GM18868 (cell line): ENCODE results near the gene ANO1.

ENCODE experiments used
- ATAC-seq: cut with Tn5 transposase; IDR thresholded peaks from one replicate; pipeline ENCODE4 v1.9.1; 2021; ENCODE audit warnings: mild to moderate bottlenecking, moderate library complexity; ENCODE audit not compliant: unreplicated experiment

The ANO1 gene

DNA sequence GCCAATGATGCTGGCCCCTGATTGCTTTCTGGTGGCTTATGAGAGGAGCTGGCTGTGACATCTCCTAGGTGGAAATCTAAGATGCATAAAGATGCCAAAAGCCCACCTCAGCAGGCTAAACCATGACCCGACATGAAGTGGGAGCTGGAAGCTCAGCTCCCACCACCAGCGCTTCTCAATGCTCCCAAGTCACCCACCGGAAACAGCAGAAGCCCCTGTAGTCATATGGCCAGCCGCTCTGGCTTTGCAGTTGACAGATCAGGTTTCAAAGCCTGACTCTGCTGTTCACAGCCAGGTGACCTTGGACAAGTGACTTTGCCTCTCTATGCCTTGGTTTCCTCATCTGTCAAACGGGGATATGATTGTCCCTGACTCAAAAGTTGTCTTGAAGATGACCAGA lies 29.1 kb upstream of the ANO1 start:
- ATAC-seq: no peak

- no peak for ATAC-seq
These were observed 27.9 kb upstream of the ANO1 start for GRCh38 chr11:70050243-70050642.

- ATAC-seq: no peak
These were observed 24.1 kb upstream of the ANO1 start for GRCh38 chr11:70054004-70054403.

- ATAC-seq: no peak
These were observed 22.7 kb upstream of the ANO1 start for GRCh38 chr11:70055444-70055843.

DNA sequence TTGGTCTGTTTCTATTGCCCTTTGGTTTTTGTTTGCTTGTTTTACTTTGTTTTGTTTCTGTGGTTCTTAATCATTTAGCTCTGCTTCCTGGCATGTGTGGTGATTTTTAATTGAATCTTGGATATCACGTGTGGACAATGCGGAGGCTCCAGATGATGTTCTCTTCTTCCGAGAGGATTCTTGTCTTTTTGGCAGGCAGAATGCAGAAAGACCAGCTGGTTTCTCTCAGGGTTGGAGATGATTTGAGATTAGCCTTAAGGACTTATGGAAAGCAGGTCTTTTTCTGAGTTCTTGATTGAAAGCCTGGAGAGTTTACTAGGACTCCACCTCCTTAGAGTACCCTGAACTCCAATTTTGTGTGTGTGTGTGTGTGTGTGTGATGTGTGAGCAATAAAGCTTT lies 21.0 kb upstream of the ANO1 start:
- no peak for ATAC-seq

GRCh38 chr11:70059971-70060370 lies 18.1 kb upstream of the ANO1 start:
- ATAC-seq: no peak

DNA sequence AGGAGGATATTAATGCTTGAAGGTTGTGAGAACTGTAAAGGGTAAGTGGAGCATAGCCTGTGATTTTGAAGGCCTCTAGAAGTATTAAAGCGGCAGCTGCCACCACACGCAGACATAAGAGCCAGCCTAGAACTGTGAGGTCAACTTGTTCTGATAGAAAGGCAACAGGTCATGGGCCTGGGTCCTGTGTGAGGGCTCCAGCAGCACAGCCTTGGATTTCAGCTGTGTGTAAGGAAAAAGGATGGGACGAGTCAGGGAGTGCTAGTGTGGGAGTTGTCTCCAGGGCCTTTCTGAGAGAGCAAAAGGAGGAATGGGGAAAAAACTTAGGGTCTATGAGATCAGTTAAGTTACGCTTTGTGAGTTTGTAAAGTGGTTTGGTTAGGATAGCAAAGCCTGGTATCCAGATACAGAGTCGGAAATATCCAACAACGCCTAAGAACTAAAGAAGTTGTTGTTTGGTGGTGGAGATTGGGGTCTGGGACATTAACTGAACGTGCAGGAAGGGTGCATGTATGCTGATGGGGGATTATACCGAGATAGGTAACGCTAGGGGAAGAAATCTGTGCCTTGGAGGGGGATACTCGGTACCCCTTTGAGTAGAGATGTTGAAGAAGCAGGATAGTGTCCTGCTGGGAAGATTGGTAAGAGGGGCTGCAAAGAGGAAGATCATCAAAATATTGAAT lies 17.4 kb upstream of the ANO1 start:
- no peak for ATAC-seq

DNA sequence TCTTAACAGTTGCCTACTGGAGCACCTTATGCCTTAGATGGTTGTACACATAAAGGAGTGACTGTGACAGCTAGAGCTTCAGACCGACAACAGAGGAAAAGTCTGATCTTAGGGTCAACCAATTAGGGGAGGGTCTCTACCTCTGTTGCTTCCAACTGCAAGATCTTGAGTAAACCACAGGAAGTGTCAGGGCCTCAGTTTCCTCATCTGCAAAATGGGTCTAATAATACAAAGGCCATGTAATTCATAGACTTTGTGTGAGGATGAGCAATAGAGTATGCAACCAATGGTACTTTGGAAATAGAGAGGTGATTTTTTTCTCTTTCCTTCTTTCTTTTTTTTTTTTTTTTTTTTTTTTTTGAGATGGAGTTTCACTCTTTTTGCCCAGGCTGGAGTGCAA lies 16.4 kb upstream of the ANO1 start:
- ATAC-seq: no peak

- no peak for ATAC-seq
These were observed 15.0 kb upstream of the ANO1 start for GRCh38 chr11:70063121-70063520.

DNA sequence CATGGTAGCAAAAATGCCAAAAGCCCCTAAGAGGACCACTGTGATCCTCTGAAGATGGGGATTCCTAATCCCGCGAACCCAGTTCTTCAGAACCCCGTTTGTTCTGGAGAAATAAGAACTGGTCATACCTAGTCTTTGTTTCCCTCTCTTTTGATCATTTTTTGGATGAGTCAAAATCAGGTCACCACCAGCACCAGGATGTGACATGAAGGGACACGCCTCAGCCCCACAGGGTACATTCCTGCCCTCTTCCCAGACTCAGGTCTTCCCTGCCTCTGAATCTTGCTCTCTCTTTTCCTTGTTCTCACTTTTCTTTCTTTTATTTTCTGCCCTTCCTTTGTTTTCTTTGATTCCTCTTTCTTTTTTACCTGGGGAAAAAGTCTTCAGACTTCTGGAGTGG lies 14.6 kb upstream of the ANO1 start:
- no peak for ATAC-seq

- ATAC-seq: no peak
These were observed 13.9 kb upstream of the ANO1 start for GRCh38 chr11:70064008-70064725.

GRCh38 chr11:70064726-70065317 lies 13.3 kb upstream of the ANO1 start:
- ATAC-seq: no peak

- no peak for ATAC-seq
These were observed 12.6 kb upstream of the ANO1 start for GRCh38 chr11:70065318-70066135.

DNA sequence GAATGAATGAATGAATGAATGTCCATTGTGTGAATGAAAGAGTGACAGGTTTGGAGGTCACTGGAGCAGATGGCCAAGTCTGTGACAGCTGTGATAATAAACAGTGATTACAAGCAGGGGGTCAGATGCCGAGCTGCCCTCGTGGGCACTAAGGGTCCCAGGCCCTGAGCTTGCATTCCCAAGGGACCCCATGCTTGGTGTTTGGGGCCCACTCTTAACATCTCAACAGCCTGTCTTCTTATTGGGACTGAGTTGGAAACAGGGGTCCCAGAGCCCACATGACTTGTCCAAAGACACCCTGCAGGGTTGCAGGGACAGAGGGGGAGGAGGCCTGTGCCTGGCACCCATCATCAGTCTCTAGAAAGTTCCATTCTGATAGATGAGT lies 12.0 kb upstream of the ANO1 start:
- no peak for ATAC-seq

DNA sequence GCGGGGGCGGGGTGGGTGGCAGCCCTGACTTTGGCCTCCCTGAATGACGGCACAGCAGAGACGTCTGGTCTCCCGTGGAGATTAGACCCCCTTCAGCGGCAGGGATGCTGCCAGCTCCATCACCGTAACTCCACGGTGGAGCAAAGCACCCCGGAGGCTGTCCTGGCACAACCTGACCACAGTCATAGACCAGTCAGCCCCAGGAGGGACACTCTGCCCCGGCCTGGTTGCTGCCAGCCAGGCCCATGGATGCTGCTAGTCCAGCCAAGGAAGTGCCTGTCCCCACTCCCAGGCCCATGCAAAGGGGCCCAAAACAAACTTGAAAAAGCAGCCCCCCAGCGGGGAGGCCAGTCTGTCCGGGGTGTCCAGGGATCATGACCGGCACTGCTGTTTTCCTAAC lies 11.5 kb upstream of the ANO1 start:
- ATAC-seq: no peak

GRCh38 chr11:70067036-70067435 lies 11.1 kb upstream of the ANO1 start:
- ATAC-seq: no peak

DNA sequence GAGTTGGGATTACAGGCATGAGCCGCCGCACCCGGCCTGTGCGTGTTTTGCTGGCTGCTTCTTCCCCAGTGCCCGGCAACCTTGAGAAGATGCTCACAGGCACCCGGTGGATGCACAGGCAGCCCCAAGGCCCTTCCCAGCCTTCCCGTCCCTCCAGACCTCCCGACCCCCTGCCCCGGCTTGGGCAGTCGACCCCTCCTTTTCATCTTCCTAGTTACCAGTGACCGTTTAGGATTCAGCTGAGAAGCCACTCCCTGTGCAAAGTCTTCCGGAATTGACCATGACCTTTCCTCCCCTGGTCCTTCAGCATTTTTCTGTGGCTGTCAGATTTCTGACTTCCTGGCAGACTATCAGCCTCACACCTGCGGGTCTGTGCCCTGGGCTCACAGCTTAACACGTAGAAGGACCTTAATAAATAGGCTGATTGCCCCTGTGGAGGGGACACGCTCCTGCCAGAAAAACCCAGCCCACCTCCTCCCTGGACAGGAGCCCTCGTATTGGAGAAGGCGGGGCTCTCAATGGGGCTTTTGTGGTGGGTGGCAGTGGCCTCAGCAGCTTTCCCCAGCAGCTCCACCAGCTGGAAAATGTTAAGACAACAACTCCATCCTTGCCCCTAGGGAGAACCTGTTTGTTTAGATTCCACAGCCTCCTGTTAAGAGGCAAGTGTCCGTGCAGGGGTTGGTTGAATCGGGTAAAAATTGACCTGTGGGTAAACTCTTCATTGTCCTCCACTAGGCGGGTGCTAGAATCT lies 10.4 kb upstream of the ANO1 start:
- no peak for ATAC-seq

DNA sequence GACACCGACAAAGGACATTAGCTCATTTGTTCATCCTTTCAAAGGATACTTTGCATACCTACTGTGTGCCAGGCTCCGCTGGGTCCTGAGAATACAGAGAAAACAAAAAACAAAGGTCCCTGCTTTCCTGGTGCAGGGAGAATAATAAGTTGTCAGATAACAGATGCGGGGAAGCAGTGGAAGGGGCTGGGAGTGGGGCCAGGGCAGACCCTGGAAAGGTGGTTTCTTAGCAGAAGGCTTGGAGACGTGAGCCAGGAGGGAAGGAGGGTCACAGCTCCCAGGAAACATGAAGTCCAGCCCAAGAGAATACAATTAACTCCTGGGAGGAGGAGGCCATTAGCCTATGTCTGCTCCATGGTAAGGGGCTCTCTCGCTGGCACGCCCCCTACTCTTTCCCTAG lies 9.8 kb upstream of the ANO1 start:
- ATAC-seq: no peak

DNA sequence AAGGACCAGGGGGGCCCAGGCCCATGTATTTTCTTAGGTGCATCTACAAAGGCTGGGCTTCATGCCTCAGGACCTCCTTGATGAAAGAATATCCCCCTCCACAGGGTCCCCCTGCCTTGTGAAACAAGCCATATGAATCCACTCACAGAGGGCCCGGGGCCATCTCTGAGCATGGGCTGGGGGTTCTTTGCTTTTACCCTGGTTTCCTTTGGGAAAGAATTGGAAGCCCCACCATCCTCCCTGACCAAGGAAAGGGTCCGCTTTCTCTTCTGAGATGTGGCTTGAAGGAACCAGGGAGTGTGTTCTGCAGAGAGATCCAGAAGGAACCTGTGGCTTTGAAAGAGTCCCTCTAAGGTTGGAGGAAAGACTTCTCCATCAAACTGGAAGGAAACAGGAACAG lies 9.2 kb upstream of the ANO1 start:
- ATAC-seq: no peak

DNA sequence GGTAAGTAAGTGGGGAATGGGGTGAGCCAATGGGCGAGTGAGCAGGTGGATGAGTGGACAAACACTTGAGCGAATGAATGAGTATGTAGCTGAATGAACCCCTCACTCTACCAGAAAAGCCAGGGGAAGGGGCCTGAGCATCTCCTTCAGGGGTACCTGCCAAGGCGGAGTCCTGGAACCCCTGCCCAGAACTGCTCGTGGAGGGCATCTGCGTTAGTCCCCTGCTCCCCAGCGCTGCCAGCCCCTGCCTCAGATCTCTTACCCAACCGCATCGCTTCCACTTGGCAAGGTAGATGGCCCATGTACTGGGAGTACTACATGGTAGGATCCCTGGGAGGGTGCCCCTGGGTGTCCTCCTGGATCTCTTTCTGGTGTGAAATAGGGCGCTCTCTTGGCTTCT lies 7.4 kb upstream of the ANO1 start:
- ATAC-seq: no peak

DNA sequence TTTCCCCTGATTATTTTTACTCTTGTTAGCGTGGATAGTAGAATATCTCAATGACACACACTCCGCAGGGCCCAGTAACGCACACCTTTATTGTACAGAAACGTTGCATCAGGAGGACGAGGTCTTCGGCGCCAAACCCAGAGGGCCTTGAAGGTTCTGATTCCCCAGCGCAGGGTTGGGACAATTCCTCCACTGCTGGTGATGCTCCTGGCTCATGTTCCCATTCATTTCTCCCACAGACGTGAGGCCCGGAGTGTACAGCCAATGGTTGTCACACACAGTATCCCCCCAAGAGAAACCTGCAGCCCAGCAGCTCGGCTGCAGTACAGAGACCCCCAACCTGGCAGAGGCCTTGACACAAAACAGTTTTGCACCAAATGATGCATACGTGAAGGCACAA lies 6.1 kb upstream of the ANO1 start:
- no peak for ATAC-seq
